ENCODE data around the gene CARHSP1.

Gene CARHSP1

GRCh38 chr16:8812162-8812843, 56.5 kb downstream of the CARHSP1 start:
- H3K4me3 ChIP-seq (ENCODE audit: low read depth, low read length): no peak overlapping the region
- no peaks in the 10 kb centered on the region; the same call in 1 of the 2 replicates for H3K4me1 ChIP-seq
- DNase-seq: no peak
- no peaks in the 10 kb centered on the region for H3K9me3 ChIP-seq
- H3K27me3 ChIP-seq: no peaks in the 10 kb centered on the region
- TF ChIP-seq, protein P1, sequence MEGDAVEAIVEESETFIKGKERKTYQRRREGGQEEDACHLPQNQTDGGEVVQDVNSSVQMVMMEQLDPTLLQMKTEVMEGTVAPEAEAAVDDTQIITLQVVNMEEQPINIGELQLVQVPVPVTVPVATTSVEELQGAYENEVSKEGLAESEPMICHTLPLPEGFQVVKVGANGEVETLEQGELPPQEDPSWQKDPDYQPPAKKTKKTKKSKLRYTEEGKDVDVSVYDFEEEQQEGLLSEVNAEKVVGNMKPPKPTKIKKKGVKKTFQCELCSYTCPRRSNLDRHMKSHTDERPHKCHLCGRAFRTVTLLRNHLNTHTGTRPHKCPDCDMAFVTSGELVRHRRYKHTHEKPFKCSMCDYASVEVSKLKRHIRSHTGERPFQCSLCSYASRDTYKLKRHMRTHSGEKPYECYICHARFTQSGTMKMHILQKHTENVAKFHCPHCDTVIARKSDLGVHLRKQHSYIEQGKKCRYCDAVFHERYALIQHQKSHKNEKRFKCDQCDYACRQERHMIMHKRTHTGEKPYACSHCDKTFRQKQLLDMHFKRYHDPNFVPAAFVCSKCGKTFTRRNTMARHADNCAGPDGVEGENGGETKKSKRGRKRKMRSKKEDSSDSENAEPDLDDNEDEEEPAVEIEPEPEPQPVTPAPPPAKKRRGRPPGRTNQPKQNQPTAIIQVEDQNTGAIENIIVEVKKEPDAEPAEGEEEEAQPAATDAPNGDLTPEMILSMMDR (IDR thresholded peaks at IDR 0.05; ENCODE audit: low read depth, low read length): no peak
- peaks cover 96% of the 10 kb centered on the region for H3K36me3 ChIP-seq

DNA sequence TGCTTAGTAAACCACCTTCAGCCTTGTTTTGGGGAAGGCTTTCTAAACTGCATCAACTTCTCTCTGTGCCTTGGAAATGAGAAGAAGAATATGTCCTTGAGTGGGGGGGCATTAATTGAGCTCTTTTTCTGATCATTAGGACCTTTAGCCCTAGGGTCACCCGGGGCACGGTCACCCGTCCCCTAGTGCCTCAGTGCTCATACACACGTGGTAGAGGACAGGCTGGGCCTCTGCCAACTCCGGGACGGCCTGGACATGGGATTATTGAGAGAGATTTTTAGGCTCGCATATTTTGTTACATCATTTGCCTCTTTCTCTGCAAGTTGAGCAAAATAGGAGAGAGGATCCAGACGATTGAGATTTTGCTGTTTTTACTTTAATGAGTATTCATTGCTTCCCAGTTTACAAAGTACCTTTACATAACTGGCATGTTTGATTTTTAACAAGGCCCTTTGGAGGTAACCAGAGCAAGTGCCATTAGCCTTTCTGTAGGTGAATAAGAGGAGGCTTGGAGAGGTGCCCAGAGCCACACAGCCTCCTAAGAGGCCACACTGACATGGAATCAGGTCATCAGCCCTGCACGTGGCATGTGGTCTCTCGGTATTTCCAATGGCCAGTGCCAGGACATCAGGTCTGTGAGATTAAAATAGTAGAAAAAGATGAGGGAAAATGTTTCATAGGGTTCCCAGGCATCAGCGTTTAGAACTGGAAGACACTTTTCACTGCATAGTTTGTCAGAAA, 60.0 kb downstream of the CARHSP1 start:
- Histone ChIP-seq H3K4me3 (ENCODE audit: low read depth, low read length) (no peak overlapping the region), H3K36me3 (peaks cover 87% of the 10 kb centered on the region), H3K27me3 (no peaks in the 10 kb centered on the region), H3K9me3 (no peaks in the 10 kb centered on the region), H3K4me1 (no peaks in the 10 kb centered on the region; the same call in 1 of the 2 replicates)
- TF ChIP-seq, protein P1 (IDR thresholded peaks at IDR 0.05; ENCODE audit: low read depth, low read length): no peak
- no peak for DNase-seq

- H3K27me3 ChIP-seq: no peaks in the 10 kb centered on the region
- TF ChIP-seq, protein P1 (IDR thresholded peaks at IDR 0.05; ENCODE audit: low read depth, low read length): no peak
- no peak overlapping the region for H3K4me3 ChIP-seq (ENCODE audit: low read depth, low read length)
- no peaks in the 10 kb centered on the region; the same call in 1 of the 2 replicates for H3K4me1 ChIP-seq
- no peak for DNase-seq
- H3K36me3 ChIP-seq: peaks cover 88% of the 10 kb centered on the region
- no peaks in the 10 kb centered on the region for H3K9me3 ChIP-seq
These were observed 60.8 kb downstream of the CARHSP1 start for GRCh38 chr16:8808009-8808408.

GRCh38 chr16:8807189-8807588, 61.6 kb downstream of the CARHSP1 start:
- Histone ChIP-seq H3K4me1 (no peaks in the 10 kb centered on the region; the same call in 1 of the 2 replicates), H3K9me3 (no peaks in the 10 kb centered on the region), H3K27me3 (no peaks in the 10 kb centered on the region), H3K36me3 (peaks cover 88% of the 10 kb centered on the region), H3K4me3 (ENCODE audit: low read depth, low read length) (no peak overlapping the region)
- no peak for DNase-seq
- TF ChIP-seq, protein P1 (IDR thresholded peaks at IDR 0.05; ENCODE audit: low read depth, low read length): no peak

- Histone ChIP-seq H3K9me3 (no peaks in the 10 kb centered on the region), H3K4me3 (ENCODE audit: low read depth, low read length) (no peak overlapping the region), H3K4me1 (no peaks in the 10 kb centered on the region), H3K27me3 (no peaks in the 10 kb centered on the region), H3K36me3 (peaks cover 88% of the 10 kb centered on the region)
- TF ChIP-seq, protein P1 (IDR thresholded peaks at IDR 0.05; ENCODE audit: low read depth, low read length): no peak
- no peak for DNase-seq
These were observed 62.4 kb downstream of the CARHSP1 start for GRCh38 chr16:8806272-8806983.
